Measurements from ENCODE around the gene LDHAL6B.

DNA sequence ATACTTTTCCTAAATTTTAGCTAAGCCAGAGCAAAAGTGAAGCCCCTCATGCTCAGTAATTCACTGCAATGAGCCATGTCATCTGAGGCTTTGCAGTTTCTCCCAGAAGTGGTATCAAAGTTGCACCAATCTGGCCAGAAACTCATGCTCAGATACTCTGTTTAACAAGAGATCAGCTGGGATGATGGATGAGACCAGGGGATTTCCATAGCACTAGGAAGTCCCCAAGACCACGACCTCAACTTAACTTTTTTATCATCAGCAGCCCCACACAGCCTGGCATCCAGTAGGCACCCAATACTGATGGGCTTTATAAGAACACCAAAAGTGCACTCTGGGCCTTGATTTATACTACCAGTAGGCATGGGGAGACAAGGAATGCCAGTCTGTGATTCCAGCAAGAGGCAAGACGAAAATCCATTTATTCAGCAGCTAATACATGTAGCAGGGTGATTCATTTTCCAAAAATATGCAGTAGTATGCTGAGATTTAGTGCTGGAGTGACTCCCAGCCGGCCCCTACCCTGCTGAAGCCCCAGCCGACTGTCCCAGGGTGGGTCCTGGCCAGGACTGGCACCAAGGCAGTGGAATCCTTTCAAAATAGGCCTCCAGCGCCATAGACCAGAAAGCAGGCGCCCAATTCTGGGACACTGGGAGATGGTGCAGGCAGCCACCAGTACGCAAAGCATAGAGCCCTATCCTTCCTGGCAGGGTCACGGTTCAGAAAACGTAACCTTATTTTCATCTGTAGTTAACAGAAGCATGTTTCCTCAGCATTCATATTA, 612 bp upstream of the LDHAL6B start:
- TF ChIP-seq RXRA (IDR thresholded peaks at IDR 0.05; ENCODE audit: borderline replicate concordance, low read depth) = no peak
- TF ChIP-seq, protein P1, sequence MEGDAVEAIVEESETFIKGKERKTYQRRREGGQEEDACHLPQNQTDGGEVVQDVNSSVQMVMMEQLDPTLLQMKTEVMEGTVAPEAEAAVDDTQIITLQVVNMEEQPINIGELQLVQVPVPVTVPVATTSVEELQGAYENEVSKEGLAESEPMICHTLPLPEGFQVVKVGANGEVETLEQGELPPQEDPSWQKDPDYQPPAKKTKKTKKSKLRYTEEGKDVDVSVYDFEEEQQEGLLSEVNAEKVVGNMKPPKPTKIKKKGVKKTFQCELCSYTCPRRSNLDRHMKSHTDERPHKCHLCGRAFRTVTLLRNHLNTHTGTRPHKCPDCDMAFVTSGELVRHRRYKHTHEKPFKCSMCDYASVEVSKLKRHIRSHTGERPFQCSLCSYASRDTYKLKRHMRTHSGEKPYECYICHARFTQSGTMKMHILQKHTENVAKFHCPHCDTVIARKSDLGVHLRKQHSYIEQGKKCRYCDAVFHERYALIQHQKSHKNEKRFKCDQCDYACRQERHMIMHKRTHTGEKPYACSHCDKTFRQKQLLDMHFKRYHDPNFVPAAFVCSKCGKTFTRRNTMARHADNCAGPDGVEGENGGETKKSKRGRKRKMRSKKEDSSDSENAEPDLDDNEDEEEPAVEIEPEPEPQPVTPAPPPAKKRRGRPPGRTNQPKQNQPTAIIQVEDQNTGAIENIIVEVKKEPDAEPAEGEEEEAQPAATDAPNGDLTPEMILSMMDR (IDR thresholded peaks at IDR 0.05) = no peak
- no peak for TF ChIP-seq SMC3 (IDR thresholded peaks at IDR 0.05; ENCODE audit: low read depth, low read length)
- no peak for TF ChIP-seq MXI1 (IDR thresholded peaks at IDR 0.05; ENCODE audit: low read depth, low read length)
- no peak for TF ChIP-seq NRF1 (IDR thresholded peaks at IDR 0.05; ENCODE audit: low read depth, low read length)
- TF ChIP-seq, protein P2, sequence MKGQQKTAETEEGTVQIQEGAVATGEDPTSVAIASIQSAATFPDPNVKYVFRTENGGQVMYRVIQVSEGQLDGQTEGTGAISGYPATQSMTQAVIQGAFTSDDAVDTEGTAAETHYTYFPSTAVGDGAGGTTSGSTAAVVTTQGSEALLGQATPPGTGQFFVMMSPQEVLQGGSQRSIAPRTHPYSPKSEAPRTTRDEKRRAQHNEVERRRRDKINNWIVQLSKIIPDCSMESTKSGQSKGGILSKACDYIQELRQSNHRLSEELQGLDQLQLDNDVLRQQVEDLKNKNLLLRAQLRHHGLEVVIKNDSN (IDR thresholded peaks at IDR 0.05; ENCODE audit: borderline replicate concordance, low read depth) = no peak
- no peak for TF ChIP-seq ELF1 (IDR thresholded peaks at IDR 0.05)
